ENCODE data around the gene PDE4C.

PDE4C gene

DNA sequence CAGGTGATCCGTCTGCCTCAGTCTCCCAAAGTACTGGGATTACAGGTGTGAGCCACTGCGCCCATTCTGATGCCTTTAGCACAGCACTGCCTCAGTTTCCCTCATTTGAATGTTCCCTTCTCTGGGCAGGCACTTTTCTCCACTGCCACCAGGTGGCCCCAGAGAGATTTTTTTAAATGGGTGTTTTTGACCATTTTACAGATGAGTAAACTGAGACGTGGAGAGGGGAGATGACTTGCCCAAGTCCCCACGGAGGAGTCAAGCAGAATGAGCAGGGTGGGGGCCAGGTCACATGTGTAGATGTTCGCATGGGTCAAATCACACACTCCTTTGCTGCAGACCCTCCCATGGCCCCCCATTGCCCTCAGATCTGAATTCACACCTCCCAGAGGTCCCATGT lies 3.2 kb upstream of the PDE4C start:
- TF ChIP-seq, protein P1, sequence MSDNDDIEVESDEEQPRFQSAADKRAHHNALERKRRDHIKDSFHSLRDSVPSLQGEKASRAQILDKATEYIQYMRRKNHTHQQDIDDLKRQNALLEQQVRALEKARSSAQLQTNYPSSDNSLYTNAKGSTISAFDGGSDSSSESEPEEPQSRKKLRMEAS (IDR thresholded peaks at IDR 0.05; ENCODE audit: low read depth, low read length), result no peak
- TF ChIP-seq, protein P2, sequence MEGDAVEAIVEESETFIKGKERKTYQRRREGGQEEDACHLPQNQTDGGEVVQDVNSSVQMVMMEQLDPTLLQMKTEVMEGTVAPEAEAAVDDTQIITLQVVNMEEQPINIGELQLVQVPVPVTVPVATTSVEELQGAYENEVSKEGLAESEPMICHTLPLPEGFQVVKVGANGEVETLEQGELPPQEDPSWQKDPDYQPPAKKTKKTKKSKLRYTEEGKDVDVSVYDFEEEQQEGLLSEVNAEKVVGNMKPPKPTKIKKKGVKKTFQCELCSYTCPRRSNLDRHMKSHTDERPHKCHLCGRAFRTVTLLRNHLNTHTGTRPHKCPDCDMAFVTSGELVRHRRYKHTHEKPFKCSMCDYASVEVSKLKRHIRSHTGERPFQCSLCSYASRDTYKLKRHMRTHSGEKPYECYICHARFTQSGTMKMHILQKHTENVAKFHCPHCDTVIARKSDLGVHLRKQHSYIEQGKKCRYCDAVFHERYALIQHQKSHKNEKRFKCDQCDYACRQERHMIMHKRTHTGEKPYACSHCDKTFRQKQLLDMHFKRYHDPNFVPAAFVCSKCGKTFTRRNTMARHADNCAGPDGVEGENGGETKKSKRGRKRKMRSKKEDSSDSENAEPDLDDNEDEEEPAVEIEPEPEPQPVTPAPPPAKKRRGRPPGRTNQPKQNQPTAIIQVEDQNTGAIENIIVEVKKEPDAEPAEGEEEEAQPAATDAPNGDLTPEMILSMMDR (IDR thresholded peaks at IDR 0.05; ENCODE audit: low read depth, low read length), result peak; percentile 41
- no peak for DNase-seq (ENCODE audit: low read depth)

DNA sequence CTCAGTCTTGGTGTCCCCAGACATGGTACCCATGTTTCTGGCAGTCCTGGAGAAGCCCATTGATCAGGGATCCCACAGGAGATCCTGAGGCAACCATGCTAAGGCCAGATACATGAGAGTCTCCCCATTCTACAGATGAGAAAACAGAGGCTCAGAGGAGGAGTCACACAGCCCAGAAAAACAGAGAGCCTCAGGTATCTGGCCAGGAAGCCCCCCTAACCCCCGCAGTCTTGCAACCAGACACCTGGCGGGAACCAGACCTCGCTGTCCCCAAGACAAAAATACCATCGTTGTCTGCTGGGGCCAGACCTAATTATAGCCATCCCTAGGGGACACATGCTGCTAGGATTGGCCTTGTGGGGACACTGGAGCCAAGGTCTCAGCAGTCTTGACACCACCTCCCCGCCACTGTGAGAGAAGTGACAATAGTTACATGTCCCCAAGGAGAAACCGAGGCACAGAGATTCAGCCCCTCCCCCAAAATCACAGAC lies 1.6 kb upstream of the PDE4C start:
- no peak overlapping the region for H3K4me3 ChIP-seq (ENCODE audit: low read depth, low read length)
- DNase-seq (ENCODE audit: low read depth), result no peak
- TF ChIP-seq POLR2A (IDR thresholded peaks at IDR 0.05; ENCODE audit: extremely low read depth, insufficient read length) (no peak), MYC (IDR thresholded peaks at IDR 0.05; ENCODE audit: low read depth, low read length) (no peak)
- TF ChIP-seq, protein P2 (IDR thresholded peaks at IDR 0.05; ENCODE audit: low read depth, low read length), result no peak
- TF ChIP-seq, protein P1 (IDR thresholded peaks at IDR 0.05; ENCODE audit: low read depth, low read length), result no peak

More for the DNA sequence above, 3.2 kb upstream of the PDE4C start:
- no peak overlapping the region for H3K4me3 ChIP-seq (ENCODE audit: low read depth, low read length)

DNA sequence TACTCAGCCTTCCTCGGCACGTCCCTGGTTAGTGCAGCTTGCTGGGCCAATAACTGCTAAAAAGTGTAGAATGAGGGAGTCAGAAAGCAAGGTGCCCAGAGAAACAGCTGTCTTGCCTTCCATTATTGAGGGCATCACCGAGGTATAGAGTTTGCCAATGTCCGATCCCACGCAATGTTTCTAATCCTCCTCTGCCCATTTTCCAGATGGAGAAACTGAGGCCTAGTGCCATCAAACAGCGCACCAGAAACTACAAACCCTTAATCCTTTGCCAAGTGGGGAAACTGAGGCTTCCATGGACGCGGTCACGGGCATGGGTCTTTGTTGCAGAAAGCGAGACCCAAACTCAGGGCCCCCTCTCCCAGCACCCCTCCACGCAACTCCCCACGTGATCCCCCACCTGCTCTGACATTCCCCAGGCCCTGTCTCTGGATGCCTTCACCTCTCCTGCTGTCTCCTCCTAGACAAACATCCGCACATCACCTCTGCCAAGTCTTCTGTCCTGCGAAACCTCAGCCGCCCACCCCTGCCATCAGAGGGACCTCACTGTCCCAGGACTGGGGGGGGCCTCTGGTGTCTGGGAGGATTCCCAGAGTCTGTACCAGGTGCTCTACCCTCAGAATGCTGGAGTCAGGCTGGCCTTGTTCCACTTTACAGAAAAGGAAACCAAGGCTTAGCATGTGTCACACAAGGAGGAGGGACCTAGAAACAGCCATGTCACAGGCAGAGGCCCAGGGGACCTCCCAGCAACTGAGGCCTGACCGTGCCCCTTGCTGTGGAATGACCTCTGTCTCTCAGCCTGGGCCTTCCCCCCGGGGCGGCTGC lies 930 bp upstream of the PDE4C start:
- TF ChIP-seq, protein P1 (IDR thresholded peaks at IDR 0.05; ENCODE audit: low read depth, low read length), result no peak
- TF ChIP-seq, protein P2 (IDR thresholded peaks at IDR 0.05; ENCODE audit: low read depth, low read length), result no peak
- TF ChIP-seq POLR2A (IDR thresholded peaks at IDR 0.05; ENCODE audit: extremely low read depth, insufficient read length), result no peak
- no peak for TF ChIP-seq MYC (IDR thresholded peaks at IDR 0.05; ENCODE audit: low read depth, low read length)
- no peak for DNase-seq (ENCODE audit: low read depth)

DNA sequence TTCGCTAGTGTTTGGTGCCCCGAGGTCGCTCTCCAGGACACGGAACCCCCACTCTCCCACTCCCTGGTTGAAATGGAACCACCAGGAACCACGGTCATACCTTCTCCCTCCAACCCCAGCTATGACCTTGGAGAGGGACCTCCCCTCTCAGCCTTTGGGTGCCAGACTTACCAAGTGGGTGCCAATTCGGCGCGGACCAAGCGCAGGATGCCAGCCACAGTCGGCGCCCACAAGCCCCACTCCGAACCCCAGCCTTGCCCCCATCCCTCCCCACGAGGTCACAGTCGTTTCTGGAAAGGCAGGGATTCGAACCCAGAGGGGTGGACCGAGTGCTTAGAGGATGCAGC lies 910 bp downstream of the PDE4C start:
- TF ChIP-seq MYC (IDR thresholded peaks at IDR 0.05; ENCODE audit: low read depth, low read length), result no peak
- TF ChIP-seq POLR2A (IDR thresholded peaks at IDR 0.05; ENCODE audit: extremely low read depth, insufficient read length), result no peak
- TF ChIP-seq, protein P1 (IDR thresholded peaks at IDR 0.05; ENCODE audit: low read depth, low read length), result no peak
- TF ChIP-seq, protein P2 (IDR thresholded peaks at IDR 0.05; ENCODE audit: low read depth, low read length), result no peak
- H3K4me3 ChIP-seq (ENCODE audit: low read depth, low read length), result no peak overlapping the region
- DNase-seq (ENCODE audit: low read depth), result no peak

More for the DNA sequence above, 930 bp upstream of the PDE4C start:
- H3K4me3 ChIP-seq (ENCODE audit: low read depth, low read length), result no peak overlapping the region

DNA sequence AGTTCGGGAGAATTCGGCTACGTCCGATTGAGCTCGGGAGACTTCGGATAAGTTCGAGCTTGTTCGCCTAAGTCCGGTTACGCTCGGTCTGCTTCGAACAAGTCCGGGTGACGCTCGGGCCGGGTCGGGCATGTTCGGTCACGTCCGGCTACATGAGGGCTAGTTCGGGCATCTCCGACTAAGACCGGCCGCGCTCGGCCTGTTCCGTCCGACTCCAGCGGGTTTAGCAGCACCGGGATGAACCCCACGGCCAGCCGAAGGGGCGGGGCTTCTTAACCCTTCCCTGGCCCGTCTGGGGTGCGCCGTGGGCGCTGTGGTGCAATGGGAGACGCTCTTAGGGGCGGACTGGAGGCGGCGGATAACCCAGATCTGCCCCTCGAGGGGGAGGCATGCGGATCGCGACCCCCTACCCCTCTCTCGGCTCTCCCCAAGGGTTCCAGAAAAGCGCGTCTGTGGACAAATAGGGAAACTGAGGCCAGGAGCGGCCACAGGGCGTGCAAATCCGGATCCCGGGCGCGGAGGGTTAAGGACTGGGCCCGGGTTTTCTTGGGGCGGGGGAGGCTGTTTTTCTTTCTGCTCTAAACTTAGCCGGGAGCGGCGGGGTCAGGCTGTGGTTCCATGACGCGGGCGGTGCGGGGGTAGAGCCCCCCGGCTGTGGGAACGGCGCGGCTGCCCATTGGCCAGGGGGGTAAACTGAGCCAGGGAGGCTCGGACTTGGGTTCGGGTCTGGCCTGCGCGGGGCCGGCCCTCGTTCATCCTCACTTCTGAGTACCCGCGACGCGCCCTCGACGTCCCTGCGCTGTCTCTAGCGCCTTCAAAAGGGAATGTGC lies 1.5 kb downstream of the PDE4C start:
- DNase-seq (ENCODE audit: low read depth), result no peak
- TF ChIP-seq, protein P1 (IDR thresholded peaks at IDR 0.05; ENCODE audit: low read depth, low read length), result no peak
- TF ChIP-seq MYC (IDR thresholded peaks at IDR 0.05; ENCODE audit: low read depth, low read length) (no peak), POLR2A (IDR thresholded peaks at IDR 0.05; ENCODE audit: extremely low read depth, insufficient read length) (no peak)
- TF ChIP-seq, protein P2 (IDR thresholded peaks at IDR 0.05; ENCODE audit: low read depth, low read length), result no peak
- no peak overlapping the region for H3K4me3 ChIP-seq (ENCODE audit: low read depth, low read length)
